Measurements from ENCODE around the gene DMGDH. TPM values are rescaled to one million over a fixed set of nuclear protein-coding genes. Genes with fewer than 3 reads are reported as not detected.

The DMGDH gene
- total RNA-seq, 1 donor from 2014 or later, result not detected

DNA sequence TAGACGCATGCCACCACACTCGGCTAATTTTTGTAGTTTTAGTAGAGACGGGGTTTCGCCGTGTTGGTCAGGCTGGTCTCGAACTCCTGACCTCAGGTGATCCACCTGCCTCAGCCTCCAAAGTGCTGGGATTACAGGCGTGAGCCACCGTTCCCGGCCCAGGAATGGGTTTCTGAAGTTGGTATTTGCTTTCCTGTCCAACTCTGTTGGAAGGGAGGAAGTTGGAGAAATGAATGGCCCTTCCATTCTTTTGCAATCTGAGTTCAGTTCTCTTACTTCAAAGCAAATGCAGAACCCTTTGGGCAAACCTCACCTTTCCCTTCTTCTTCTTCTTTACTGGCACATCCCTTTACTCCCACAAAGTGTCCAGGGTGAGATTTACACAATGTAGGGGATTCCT lies 86.3 kb downstream of the DMGDH start:
- intact Hi-C loops (cut with micrococcal nuclease), result loop anchor here (2.0 to 10.0 kb wide), 7 partner anchors 39 to 1672 kb away; partner anchors contain the start of genes AP3B1, DHFR, MSH3 and SCAMP1

DNA sequence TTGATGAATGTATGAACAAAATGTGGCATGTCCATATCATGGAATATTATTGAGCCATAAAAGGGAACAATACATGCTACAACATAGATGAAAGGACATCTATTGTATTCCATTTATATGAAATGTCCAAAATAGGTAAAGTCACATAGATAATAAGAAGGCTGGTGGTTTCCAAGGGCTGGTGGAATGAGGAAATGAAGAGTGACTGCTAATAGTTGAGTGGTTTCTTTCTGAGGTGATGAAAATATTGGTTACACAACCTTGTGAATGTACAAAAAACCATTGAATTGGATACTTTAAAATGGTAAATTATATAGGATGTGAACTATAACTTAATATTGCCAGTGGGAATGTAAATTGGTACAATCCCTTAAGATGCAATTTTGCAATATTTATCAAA lies 89.6 kb downstream of the DMGDH start:
- intact Hi-C loops (cut with micrococcal nuclease), result loop anchor here (5.0 to 10.0 kb wide), 6 partner anchors 42 to 1425 kb away; partner anchors contain the start of genes AP3B1, SCAMP1, SERINC5 and TENT2

DNA sequence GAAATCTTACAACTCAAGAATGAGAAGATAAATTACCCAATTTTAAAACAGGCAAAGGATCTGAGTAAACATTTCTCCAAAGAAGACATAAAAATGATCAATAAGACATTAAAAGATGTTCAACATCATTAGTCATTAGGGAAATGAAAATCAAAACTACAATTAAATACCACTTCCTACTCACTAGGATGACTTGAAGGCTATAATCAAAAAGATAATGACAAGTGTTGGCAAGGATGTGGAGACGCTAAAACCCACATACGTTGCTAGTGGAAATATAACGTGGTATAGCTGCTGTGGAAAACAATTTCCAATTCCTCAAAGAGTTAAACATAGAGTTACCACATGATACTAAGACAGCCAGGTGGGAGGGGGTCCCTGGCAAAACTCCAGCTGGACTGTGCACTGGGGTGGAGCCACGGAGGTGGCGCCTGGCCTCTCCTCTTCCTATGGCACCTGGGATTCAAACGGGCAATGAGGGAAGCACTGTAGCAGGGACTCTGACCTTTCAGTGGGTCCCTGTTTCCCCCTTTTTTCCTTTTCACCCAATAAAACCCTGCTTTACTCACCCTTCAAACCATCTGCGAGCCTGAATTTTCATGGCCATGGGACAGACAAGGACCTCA lies 90.2 kb downstream of the DMGDH start:
- intact Hi-C loops (cut with micrococcal nuclease), result no loop called here

DNA sequence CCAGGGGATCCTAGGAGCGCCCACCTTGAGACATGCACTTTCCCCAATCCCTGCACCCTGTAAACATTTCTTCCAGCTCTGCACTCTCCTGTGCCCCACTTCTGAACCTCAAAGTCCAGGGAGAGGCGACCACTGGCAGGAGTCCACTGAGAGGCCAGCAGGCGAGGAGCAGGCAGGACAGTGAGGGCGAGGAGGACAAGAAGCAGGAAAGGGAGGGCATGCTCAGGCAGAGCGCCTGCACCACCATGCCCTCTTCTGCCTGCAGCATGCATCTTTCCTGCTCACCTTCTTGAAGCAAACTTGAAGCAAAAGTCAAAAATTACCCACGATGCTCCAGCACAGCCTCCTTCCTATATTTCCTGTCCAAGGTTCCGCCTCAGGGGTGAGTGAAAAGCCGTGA lies 94.4 kb downstream of the DMGDH start:
- intact Hi-C loops (cut with micrococcal nuclease), result no loop called here

DNA sequence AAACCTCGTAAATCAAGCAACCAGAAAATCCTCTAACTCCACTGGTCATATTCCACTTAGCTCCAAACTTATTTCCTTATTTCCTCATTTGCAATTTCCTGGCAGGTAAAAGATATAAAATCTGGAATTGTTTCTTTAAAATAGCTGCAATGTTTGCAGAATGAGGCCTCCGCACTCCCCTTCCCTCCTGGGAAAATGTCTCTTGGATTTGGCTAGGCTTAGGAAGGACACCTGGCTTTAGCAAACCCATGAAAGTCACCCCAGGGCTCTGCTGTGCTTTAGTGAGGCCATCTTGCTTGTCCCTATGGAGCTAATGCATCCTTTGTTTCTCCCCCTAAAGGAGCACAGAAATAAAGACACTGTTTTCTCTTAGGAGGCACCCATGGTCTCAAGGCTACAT lies 94.9 kb downstream of the DMGDH start:
- intact Hi-C loops (cut with micrococcal nuclease), result no loop called here

DNA sequence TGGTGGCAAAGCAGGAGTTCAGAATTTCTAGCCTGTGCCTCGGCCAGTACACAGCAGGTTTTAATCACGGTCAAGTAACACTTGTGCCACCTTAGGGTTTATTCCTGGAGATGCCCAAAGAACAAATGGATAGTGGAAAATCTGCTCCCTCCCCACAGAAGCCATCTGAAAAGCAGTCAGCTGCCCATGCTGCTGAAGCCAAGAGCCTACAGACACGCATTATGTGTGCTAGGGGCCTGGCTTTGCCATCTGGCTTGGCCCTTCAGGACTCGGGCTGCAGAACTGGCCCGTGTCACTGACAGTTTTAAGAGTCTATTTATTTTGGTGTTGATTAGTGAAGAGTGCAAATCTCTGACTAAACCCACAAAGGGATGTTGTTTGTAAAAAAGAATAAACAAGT lies 95.5 kb downstream of the DMGDH start:
- intact Hi-C loops (cut with micrococcal nuclease), result no loop called here

DNA sequence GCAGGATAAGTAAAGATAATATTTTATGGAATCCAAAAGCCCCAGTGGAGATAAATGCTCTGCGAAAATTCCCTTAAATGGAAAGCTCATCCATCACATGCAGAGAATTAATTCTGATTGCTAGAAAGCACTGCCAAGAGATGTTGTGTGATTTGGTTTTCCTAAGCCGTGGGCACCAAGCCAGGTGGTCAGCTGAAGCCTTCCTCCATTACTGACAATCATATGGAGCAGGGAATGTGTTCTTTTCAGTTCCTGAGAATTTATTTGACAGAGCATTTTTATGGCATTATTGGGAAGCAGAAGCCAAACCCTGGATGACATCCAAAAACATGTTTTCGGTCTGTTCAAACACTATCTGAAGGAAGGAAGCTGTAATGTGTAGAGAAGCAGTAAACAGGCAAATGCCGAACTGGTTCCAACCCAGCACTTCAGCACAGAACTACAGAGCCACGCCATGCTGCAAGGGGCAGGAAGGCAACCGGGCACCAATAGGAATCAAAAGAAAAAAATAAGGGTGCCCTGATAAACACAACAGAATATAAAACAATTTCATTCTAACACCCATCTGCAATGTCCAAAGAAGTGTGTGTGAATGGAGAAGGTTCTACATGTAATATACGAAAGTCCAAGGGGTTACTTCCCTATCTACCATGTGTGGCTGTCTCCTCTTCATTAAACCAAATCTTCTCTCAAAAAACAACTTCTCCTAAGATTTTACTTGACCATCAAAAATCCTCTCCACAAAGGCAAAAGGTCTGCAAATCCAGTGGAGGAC lies 96.6 kb downstream of the DMGDH start:
- intact Hi-C loops (cut with micrococcal nuclease), result no loop called here

DNA sequence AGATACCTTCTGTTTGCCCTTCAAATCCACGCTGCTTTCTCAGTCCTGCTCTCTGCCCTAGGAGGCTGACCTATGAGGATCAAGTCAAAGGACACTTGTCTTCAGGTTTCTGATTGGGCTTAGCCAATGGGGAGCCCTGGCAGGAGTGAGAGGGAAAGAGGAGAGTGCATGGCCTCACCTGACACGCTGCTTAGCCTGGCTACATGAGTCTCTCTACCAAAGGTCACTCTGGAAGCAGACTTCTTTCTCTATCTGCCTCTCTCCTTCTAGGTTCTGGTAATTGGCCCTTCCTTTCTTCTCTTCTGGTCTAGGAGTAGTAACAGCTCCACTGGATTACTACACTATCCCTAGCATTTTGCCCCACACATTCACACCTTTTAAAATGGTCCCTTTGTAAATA lies 97.5 kb downstream of the DMGDH start:
- intact Hi-C loops (cut with micrococcal nuclease), result no loop called here

DNA sequence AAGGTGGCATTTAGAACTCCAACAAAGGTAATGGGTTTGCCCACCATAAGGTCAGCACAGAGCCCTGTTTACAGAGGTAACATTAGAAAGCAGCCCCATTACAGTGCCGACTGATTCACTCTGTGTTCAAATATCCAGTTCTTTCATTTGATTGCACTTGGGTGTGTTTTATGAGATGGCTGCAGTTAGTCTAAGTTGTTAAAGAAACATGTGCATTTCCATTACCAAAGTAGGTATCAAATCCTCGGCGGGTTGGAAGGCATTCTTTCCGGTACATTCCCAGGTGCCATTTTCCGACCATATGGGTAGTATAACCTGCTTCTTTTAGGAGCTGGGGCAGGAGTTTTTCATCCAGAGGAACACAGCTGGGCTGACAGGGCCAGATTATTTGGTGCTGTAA lies 100.7 kb downstream of the DMGDH start:
- intact Hi-C loops (cut with micrococcal nuclease), result no loop called here

DNA sequence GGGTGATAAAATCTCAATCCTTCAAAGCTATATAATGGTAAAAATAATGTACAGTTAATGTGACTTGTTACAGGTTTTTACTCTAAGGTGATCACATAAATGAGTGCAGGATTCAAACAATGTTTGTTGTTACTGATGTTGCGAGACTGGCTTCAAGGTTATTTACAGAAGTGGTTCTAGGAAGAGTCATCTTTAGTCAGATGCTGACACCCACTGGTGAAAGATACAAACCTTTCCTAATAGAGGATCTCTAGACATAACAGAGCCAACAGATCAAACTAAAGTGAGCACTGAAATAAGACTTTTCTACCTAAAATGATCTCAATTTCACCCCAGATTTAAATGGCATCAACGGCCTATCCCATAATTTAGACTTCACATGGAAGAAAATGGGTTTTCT lies 104.6 kb downstream of the DMGDH start:
- intact Hi-C loops (cut with micrococcal nuclease), result no loop called here

DNA sequence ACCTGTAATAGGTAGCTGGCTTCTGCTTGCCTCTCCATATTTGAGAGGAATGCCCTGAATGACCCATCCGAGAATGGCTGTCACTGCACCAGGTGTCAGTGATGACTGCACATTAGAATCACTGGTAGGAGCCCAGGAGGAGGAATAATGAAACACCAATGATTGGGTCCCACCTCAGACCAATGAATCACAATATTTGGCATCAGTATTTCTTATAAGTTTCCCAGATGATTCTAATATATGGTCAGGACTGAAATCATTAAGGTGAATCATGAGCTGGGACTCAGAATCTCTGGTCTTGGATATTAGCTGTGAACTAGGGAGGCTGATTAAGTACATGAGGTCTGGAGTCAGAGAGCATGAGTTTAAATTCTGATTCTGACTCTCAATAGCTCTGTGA lies 107.7 kb downstream of the DMGDH start:
- intact Hi-C loops (cut with micrococcal nuclease), result no loop called here

DNA sequence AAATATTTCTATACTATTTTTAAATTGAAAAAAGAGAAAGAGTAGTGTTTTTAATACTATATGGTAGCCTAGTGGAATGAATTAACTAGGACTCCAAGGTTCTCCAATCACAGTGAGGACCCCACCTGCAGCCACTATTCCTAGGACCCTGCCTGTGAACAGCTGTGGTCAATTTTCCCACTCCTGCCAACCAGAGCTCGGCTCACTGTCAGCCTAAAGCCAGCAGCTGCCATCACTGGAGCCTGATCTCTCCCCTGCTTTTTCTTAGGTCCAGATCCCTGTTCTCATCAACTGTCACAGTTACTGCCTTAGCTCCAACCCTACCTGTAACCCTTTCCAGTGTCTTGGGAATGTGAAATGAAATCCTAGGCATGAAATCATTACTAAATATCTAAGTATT lies 109.7 kb downstream of the DMGDH start:
- intact Hi-C loops (cut with micrococcal nuclease), result no loop called here

DNA sequence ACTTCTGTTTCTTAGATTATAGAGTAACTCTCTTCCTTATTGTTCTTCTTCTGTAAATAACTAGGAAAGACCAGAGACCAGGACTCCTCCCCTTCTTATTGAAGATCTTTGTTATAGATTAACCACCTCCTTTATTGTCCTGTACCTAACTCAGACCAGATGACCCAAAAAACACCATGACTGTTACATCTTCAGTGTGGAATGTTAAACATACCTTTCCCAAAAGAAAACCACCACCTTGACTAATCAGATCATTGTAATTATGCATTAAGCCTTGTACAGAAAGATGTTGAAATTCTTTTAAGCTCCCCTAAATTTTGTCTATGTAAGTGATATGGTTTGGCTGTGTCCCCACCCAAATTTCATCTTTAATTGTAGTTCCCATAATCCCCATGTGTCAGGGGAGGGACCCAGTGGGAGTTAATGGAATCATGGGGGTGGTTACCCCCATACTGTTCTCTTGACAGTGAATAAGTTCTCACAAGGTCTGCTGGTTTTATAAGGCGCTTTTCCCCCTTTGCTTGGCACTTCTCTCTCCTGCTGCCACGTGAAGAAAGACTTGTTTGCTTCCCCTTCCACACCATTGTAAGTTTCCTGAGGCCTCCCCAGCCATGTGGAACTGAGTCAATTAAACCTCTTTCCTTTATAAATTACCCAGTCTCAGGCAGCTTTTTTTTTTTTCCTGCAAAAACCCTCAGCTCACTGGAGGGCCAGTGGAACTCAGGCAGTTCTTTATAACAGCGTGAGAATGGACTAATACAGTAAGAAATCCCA lies 110.6 kb downstream of the DMGDH start:
- intact Hi-C loops (cut with micrococcal nuclease), result no loop called here

DNA sequence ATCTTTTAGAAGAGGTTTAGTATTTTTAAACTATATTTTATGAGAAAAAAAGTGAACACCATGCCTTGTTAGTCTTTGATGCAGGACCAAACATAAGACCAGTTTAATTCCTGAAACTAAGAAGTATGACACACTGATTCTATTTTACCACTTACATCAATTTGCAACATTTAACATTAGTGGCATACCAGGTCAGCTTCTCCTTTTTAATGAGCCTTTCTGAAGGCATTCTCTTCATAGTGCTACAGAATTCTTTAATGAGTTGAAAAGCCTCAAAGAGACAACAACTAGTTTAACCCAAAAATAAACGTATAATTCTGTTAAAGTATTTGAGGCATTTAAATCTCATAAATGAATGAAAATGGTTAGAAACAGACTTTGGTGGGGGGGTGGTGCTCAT lies 112.6 kb downstream of the DMGDH start:
- intact Hi-C loops (cut with micrococcal nuclease), result no loop called here

DNA sequence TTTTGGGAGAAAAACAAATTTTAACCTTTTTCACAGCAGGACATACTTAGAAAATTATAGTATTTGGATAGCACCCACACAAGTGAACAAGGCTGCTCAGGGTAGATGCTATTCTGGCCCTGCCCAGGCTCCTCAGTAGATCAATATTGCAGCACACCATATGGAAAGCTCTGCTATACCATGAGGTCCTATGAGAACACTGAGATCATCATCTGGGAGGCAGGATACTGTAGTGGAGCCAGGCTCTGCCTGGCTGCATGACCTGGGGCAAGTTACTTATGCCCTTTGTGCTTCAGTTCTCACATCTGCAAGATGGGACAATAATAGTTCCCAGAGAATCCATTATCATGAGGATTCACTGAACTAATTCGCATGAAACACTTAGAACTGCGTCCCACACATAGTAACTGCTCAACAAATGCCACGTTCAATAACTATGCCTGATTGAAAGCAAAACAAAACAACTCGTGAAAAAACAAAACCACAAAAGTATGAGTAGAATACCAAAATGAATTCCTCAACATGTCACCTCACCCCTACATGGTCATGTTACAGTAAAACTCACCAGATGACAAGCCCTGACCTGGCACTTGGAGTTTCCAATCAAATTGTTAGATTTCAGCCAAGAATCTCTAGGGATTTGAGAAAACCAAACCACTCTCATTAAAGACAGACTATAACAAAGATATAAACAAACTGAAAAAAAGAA lies 116.2 kb downstream of the DMGDH start:
- intact Hi-C loops (cut with micrococcal nuclease), result no loop called here

Other genes with a start within 250 kb of the DMGDH start
- gene ARSB, start 84.4 kb downstream of the DMGDH start, total RNA-seq, result 11.6 and 13.9 TPM in 2 replicates
- gene BHMT2, start 93 bp upstream of the DMGDH start, total RNA-seq, result not detected in 2 replicates
- not detected in 2 replicates for gene BHMT, start 42.1 kb upstream of the DMGDH start, total RNA-seq
- gene JMY, start 166.5 kb upstream of the DMGDH start, total RNA-seq, result 3.6 and 3.7 TPM in 2 replicates

Measured in T-helper 2 cell treated with Interferon-gamma antibody and Interleukin-4, amounts not matched to agents 100 ng/mL and 5 ng/mL, for 36 hours (primary cell).